Astrocyte of the spinal cord (primary cell): ENCODE measurements around the gene ACSF3.

Source experiments
- DNase-seq: peaks from one replicate; pipeline ENCODE4 v3.0.0; 2011; ENCODE audit warnings: low read depth, low spot score
- H3K4me3 ChIP-seq: 2 replicates; pipeline ENCODE4 v1.5.1; 2011; ENCODE audit warnings: low read depth, mild to moderate bottlenecking, low read length, moderate library complexity
- in situ Hi-C: cut with HindIII; loops from 2 replicates; pipeline ENCODE4 v1.10.0; 2017; ENCODE audit warnings: low sequenced_read_pairs
- TF ChIP-seq, protein P1 (sequence below): IDR thresholded peaks from 2 replicates; pipeline ENCODE4 v1.5.1; 2012; ENCODE audit warnings: low read depth, mild to moderate bottlenecking, low read length, inconsistent platforms

The ACSF3 gene

GRCh38 chr16:89108416-89108815 lies 14.8 kb downstream of the ACSF3 start:
- H3K4me3 ChIP-seq, result no peak overlapping the region
- DNase-seq, result no peak
- in situ Hi-C loops, result no loop called here
- TF ChIP-seq, protein P1, sequence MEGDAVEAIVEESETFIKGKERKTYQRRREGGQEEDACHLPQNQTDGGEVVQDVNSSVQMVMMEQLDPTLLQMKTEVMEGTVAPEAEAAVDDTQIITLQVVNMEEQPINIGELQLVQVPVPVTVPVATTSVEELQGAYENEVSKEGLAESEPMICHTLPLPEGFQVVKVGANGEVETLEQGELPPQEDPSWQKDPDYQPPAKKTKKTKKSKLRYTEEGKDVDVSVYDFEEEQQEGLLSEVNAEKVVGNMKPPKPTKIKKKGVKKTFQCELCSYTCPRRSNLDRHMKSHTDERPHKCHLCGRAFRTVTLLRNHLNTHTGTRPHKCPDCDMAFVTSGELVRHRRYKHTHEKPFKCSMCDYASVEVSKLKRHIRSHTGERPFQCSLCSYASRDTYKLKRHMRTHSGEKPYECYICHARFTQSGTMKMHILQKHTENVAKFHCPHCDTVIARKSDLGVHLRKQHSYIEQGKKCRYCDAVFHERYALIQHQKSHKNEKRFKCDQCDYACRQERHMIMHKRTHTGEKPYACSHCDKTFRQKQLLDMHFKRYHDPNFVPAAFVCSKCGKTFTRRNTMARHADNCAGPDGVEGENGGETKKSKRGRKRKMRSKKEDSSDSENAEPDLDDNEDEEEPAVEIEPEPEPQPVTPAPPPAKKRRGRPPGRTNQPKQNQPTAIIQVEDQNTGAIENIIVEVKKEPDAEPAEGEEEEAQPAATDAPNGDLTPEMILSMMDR, result no peak

GRCh38 chr16:89110641-89111040 lies 17.0 kb downstream of the ACSF3 start:
- in situ Hi-C loops, result no loop called here
- no peak overlapping the region for H3K4me3 ChIP-seq
- no peak for DNase-seq
- TF ChIP-seq, protein P1, result no peak

DNA sequence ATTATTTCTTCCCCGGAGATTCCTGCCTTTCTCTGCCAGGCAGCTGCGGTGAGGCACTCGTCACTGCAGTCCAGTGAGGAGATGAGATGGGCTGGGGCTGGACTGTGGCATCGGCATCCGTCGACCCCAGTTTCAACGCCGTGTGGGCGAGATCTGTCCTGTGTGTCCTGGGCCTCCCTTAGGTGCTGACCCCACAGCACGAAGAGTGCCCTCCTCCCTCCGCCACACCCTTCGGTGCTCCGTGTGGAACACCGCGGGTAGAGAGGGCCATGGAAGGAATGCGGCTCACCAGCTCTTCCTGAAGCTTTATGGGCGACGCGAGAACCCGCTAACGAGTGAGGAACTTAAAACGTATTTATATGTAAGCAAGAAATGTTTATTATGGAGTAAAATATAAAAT lies 17.6 kb downstream of the ACSF3 start:
- in situ Hi-C loops, result no loop called here
- no peak for DNase-seq
- TF ChIP-seq, protein P1, result no peak
- no peak overlapping the region for H3K4me3 ChIP-seq

GRCh38 chr16:89112377-89113151 lies 18.9 kb downstream of the ACSF3 start:
- DNase-seq, result no peak
- in situ Hi-C loops, result no loop called here
- no peak overlapping the region for H3K4me3 ChIP-seq
- TF ChIP-seq, protein P1, result no peak

GRCh38 chr16:89113152-89113547 lies 19.5 kb downstream of the ACSF3 start:
- H3K4me3 ChIP-seq, result no peak overlapping the region
- in situ Hi-C loops, result no loop called here
- DNase-seq, result no peak
- TF ChIP-seq, protein P1, result no peak

DNA sequence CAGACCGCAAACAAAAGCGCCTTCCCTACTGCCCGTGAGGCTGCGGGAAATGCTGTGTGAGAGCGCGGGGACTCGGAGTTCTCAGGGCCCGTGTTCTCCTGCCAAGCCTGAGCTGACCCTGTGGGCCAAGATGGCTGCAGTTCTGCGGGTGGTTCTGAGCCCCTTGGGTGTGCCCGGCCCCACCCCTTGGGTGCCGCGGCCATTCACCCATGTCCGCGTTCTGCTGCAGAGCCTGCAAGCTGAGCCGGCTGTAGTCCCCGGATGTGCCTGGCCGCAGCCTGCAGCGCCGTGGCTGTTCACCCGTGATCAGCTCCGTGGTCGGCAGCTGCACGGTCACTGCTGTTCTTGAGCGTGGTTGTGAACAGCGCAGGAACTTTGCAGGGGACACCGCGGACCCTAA lies 20.0 kb downstream of the ACSF3 start:
- TF ChIP-seq, protein P1, result no peak
- no peak for DNase-seq
- no peak overlapping the region for H3K4me3 ChIP-seq

More for the DNA sequence above, 20.0 kb downstream of the ACSF3 start:
- in situ Hi-C loops, result no loop called here
